GM21423 (cell line): ENCODE measurements around the gene FAM83E.

Source experiments
- ATAC-seq: cut with Tn5 transposase; IDR thresholded peaks from one replicate; pipeline ENCODE4 v1.9.1; 2021; ENCODE audit warnings: mild to moderate bottlenecking, moderate library complexity; ENCODE audit not compliant: unreplicated experiment

FAM83E gene

DNA sequence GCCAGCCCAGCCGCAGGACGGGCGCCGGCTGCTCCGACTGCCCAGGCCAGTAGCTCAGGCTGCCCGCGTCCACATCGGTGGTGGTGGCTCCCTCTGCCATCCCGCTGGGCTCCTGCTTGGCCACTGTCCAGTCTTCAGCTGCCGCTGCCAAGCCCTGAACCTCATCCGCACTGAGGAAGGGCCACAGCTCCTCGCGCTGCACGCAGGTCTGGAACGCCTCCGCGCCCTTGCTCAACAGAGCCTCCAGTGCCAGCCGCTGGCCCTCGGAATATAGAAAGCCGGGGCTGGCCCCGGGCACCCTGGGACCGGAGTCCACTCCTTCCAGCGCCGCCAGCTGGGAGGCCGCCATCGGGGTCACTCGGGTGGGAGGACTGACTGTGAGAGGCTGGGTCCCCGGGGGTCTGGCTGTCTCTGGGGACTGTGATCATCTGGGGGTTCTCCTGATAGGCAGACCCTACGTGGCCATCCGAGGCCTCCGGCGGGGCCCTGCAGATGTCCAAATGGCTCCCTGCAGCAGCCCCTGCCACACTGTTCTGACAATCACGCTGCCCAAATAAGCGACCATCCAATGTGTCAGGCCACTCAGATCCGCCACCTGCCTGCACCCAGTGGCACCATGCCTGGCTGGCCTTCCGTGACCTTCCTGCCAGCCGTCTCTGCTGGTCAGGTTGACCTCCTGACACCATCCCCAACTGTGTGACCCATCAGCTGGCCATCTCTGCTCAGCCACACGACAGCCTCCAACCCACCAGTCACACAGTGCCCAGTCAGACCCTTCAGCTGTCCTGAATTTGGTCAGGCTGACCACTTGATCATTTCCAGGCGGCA, 1.6 kb downstream of the FAM83E start:
- no peak for ATAC-seq

DNA sequence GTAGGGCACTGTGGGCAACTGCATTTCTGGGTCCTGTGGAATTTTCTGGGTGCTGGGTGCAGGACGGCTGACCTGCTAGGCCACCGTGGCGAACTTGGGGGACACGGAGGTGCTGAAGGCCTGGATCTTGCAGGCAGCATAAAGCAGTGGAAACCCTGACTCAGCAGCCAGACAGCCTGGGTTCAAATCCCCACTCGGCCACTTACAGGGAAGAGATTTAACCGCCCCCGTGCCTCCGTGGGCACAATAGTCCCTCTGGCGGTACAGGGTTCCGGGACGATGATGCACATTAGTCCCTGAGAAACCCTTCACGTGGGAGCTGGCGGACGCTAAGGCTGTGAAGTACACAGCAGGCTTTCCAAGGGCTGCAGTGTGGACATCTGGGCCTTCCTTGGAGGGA, 3.0 kb downstream of the FAM83E start:
- no peak for ATAC-seq

DNA sequence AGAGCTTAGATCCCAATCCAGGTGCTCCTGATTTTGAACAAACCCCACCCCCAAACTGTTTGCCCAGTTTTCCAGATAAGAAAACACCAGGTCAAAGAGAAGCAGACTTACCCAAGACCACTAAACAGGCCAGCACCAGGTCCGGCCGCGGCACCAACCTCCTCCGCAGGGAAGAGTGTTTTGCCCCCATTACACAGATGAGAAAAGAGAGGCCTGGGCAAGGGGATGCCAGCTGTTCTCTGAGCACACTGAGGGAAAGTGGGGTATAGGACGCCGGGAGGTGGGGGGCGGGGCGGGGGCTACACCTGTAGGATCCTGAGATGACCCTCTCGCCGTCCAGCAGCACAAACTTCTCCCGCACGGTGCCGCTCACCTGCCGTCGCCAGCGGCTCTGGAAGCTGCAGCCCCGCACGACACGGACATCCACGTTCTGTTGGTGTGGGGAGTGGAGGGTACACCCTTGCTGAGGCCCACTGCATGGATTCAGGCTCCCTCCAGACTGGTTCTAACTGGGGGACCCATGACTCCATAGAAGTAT, 5.2 kb downstream of the FAM83E start:
- ATAC-seq = no peak

DNA sequence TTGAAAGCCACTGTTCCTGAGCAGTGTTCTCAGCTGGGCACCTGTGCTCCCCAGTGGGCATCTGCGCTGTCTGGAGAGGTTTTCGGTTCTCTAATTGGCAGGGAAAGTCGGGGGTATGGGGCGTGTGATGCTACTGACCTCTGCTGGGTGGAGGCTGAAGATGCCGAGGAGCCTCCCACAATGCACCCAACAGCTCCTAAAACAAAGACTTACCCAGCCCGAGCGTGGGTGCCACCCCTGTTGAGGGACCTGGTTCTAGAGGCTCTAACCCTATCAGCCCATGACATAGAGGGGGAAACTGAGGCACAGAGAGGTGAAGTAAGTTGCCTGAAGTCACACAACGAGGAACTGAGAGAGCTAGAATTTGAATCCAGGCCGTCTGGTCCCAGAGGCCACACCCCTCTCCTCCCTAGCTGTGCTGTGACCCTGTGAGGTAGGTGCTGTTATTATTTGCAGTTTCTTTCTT, 6.0 kb downstream of the FAM83E start:
- peak; percentile 58 for ATAC-seq

DNA sequence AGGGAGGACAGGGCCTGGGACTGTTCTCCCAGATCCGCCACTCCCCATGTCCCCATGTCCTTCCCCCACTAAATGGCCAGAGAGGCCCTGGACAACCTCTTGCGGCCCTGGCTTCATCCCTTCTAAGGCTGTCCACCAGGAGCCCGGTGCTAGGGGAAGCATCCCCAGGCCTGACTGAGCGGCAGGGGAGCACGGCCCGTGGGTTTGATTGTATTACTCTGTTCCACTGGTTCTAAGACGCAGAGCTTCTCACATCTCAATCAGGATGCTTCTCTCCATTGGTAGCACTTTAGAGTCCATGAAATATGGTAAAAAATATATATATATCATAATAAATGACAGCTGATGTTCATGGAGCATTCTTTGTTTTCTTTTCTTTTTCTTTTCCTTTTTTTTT, 7.5 kb downstream of the FAM83E start:
- ATAC-seq = no peak

DNA sequence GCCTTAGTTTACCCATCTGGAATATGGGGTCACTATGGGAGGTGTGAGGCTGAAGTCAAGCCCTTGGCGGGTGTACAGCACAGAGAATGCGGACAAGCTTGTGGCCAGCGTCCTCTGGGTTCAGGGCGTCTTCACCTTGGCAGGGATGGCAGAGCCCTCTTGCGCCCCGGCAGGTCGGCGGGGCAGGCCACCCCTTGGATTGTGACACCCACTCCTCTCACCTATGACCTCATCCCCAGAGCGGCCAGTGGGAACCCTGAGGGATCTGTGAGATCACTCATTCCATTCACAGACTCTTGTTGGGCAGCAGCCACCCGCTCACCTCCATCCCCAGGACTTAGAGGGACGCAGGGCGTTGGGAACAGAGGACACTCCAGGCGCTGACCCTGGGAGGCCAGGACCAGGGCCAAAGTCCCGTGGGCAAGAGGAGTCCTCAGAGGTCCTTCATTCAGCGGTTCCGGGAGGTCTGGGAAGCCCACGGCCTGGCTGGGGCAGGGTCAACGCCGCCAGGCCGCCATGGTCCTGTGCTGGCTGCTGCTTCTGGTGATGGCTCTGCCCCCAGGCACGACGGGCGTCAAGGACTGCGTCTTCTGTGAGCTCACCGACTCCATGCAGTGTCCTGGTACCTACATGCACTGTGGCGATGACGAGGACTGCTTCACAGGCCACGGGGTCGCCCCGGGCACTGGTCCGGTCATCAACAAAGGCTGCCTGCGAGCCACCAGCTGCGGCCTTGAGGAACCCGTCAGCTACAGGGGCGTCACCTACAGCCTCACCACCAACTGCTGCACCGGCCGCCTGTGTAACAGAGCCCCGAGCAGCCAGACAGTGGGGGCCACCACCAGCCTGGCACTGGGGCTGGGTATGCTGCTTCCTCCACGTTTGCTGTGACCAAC, 8.2 kb downstream of the FAM83E start, which contains the start of gene SPACA4:
TSS of gene SPACA4 (plus strand) at position 280 of the 896 bp plus-strand sequence. CDS start at position 517, 237 bp downstream.
- ATAC-seq = no peak

DNA sequence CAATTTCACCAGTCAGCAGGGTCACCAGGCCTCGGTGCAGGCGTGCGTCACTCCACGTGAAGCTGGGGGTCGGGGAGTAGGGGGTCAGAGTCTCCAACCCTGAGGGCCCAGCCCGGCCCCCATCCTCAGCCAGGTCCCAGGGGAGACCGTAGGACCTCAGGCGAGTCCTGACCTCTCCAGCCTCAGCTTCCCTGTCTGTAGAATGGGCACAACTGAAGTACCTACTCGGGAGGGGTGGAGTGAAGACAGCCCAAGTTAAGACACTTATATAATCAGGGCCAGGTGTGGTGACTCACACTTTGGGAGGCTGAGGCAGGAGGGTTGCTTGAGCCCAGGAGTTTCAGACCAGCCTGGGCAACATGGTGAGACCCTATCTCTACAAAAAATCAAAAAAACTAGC, 11.0 kb downstream of the FAM83E start:
- no peak for ATAC-seq

GRCh38 chr19:48603449-48603848, 11.4 kb downstream of the FAM83E start:
- no peak for ATAC-seq

- ATAC-seq = no peak
These were observed 11.9 kb downstream of the FAM83E start for GRCh38 chr19:48603001-48603400.

DNA sequence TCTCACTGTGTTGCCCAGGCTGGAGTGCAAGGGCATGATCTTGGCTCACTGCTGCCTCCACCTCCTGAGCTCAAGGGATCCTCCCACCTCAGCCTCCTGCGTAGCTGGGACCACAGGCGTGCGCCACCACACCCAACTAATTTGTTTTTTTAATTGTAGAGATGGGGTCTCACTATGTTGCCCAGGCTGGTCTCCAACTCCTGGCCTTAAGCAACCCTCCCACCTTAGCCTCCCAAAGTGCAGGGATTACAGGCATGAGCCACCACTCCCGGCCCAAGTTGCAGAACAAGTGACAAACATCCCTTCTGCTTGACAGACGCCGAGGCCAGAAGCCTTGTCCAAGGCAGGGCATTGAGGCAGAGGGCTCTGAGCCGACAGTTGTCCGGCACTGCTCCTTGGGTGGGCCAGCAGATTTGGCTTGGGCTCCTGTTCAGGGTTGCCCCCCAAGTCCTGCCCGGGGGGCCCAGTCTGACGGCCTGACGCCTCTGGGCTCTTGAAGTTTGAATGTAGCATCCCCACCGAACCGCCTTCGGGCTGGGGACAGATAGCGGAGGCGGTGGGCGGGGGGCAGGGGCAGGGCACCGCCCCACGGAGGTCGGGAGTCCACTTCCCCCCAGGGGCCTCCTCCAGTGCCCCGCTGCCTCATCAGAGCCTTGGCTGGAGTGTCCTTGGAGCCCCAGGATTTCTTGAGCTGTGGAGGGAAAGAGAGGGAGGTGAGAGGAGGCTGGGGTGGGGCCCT, 14.0 kb downstream of the FAM83E start:
- ATAC-seq = no peak

- ATAC-seq = no peak
These were observed 15.7 kb downstream of the FAM83E start for GRCh38 chr19:48598996-48599700.

GRCh38 chr19:48596679-48597465, 18.0 kb downstream of the FAM83E start:
- no peak for ATAC-seq

GRCh38 chr19:48596237-48596636, 18.6 kb downstream of the FAM83E start:
- no peak for ATAC-seq

- no peak for ATAC-seq
These were observed 19.0 kb downstream of the FAM83E start for GRCh38 chr19:48595833-48596232.

- no peak for ATAC-seq
These were observed 19.7 kb downstream of the FAM83E start for GRCh38 chr19:48595171-48595570.

- ATAC-seq = no peak
These were observed 23.9 kb downstream of the FAM83E start for GRCh38 chr19:48591021-48591420.

GRCh38 chr19:48588670-48589401, 26.0 kb downstream of the FAM83E start:
- ATAC-seq = no peak

DNA sequence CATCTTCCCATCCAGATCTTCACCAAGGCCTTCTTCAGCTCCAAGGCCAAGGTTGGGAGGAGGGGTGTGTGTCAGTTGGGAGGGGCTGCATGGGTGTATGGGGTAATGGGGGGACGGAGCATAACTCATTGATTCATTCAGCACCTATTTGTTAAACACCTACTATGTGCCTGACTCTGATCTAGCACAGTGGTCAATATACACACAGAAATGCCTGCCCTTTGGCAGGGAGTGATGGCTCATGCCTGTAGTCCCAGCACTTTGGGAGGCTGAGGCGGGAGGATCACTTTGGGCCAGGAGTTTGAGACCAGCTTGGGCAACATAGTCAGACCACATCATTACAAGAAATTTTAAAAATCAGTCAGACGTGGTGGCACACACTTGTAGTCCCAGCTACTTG, 27.5 kb downstream of the FAM83E start:
- ATAC-seq = no peak

GRCh38 chr19:48582168-48582567, 32.7 kb downstream of the FAM83E start:
- no peak for ATAC-seq
